Loucy (cell line): Measurements from ENCODE around the gene NME3.

Experiments used
- H2AFZ ChIP-seq: fragments of 200-600 bp; sonication (generic); 2 replicates; pipeline ENCODE4 v1.6.0; 2016; ENCODE audit warnings: antibody characterized with exemption, mild to moderate bottlenecking, low read length, moderate library complexity
- H3F3A ChIP-seq: fragments of 200-600 bp; 2 replicates; pipeline ENCODE4 v1.6.0; 2016; ENCODE audit warnings: antibody characterized with exemption, low read depth, mild to moderate bottlenecking
- H3K27me3 ChIP-seq: fragments of 200-600 bp; sonication (generic); 2 replicates; pipeline ENCODE4 v1.6.1; 2014; ENCODE audit warnings: low read length, mild to moderate bottlenecking; ENCODE audit not compliant: insufficient read depth, poor library complexity, severe bottlenecking
- H3K36me3 ChIP-seq: fragments of 200-600 bp; sonication (generic); 2 replicates; pipeline ENCODE4 v1.6.1; 2016; ENCODE audit warnings: low read length; ENCODE audit not compliant: insufficient read depth
- H3K4me1 ChIP-seq: fragments of 200-600 bp; sonication (generic); 2 replicates; pipeline ENCODE4 v1.5.1; 2014; ENCODE audit warnings: low read length, mild to moderate bottlenecking; ENCODE audit not compliant: insufficient read depth, poor library complexity, severe bottlenecking
- H3K4me2 ChIP-seq: fragments of 200-600 bp; sonication (generic); 2 replicates; pipeline ENCODE4 v1.6.0; 2014; ENCODE audit warnings: antibody characterized with exemption, low read length, low read depth, mild to moderate bottlenecking; ENCODE audit not compliant: poor library complexity, severe bottlenecking
- H3K4me3 ChIP-seq: fragments of 200-600 bp; sonication (generic); 2 replicates; pipeline ENCODE4 v1.5.1; 2014; ENCODE audit warnings: low read length, mild to moderate bottlenecking, mixed read lengths; ENCODE audit not compliant: poor library complexity, severe bottlenecking
- H3K79me2 ChIP-seq: fragments of 200-600 bp; sonication (generic); 2 replicates; pipeline ENCODE4 v1.6.1; 2014; ENCODE audit warnings: low read length; ENCODE audit not compliant: insufficient read depth
- H3K9ac ChIP-seq: fragments of 200-600 bp; sonication (generic); 2 replicates; pipeline ENCODE4 v1.6.0; 2014; ENCODE audit warnings: mild to moderate bottlenecking, low read depth, low read length, moderate library complexity; ENCODE audit not compliant: poor library complexity, severe bottlenecking
- H3K9me2 ChIP-seq: fragments of 200-600 bp; sonication (generic); replicated peaks from 2 replicates; pipeline ENCODE4 v1.6.1; 2016; ENCODE audit warnings: low read depth, low read length, mixed read lengths
- H3K9me3 ChIP-seq: fragments of 200-600 bp; sonication (generic); 2 replicates; pipeline ENCODE4 v1.6.1; 2014; ENCODE audit warnings: mild to moderate bottlenecking, antibody characterized with exemption, low read length, low read depth; ENCODE audit not compliant: insufficient read depth
- H4K20me1 ChIP-seq: fragments of 200-600 bp; sonication (generic); 2 replicates; pipeline ENCODE4 v1.6.0; 2014; ENCODE audit warnings: antibody characterized with exemption, low read length, mild to moderate bottlenecking; ENCODE audit not compliant: insufficient read depth, poor library complexity, severe bottlenecking
- EZH2phosphoT487 ChIP-seq: fragments of 200-600 bp; IDR thresholded peaks from 2 replicates; pipeline ENCODE4 v1.6.1; 2018; ENCODE audit warnings: antibody characterized with exemption, mild to moderate bottlenecking, moderate library complexity, borderline replicate concordance
- TF ChIP-seq, protein P1 (sequence below): fragments of 200-600 bp; sonication (generic); conservative IDR thresholded peaks from 2 replicates; pipeline ENCODE4 v1.5.1; 2014; ENCODE audit warnings: mild to moderate bottlenecking, antibody characterized with exemption, low read length

NME3 gene

GRCh38 chr16:1790261-1790610, 18.9 kb upstream of the NME3 start:
- TF ChIP-seq, protein P1, sequence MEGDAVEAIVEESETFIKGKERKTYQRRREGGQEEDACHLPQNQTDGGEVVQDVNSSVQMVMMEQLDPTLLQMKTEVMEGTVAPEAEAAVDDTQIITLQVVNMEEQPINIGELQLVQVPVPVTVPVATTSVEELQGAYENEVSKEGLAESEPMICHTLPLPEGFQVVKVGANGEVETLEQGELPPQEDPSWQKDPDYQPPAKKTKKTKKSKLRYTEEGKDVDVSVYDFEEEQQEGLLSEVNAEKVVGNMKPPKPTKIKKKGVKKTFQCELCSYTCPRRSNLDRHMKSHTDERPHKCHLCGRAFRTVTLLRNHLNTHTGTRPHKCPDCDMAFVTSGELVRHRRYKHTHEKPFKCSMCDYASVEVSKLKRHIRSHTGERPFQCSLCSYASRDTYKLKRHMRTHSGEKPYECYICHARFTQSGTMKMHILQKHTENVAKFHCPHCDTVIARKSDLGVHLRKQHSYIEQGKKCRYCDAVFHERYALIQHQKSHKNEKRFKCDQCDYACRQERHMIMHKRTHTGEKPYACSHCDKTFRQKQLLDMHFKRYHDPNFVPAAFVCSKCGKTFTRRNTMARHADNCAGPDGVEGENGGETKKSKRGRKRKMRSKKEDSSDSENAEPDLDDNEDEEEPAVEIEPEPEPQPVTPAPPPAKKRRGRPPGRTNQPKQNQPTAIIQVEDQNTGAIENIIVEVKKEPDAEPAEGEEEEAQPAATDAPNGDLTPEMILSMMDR = no peak
- TF ChIP-seq EZH2phosphoT487 = no peak
- no peak overlapping the region for H3K4me2 ChIP-seq
- no peaks in the 10 kb centered on the region for H3K36me3 ChIP-seq
- no peak overlapping the region for H3K9ac ChIP-seq
- no peaks in the 10 kb centered on the region for H3K9me2 ChIP-seq
- no peaks in the 10 kb centered on the region for H3K27me3 ChIP-seq
- no peak overlapping the region for H3K4me3 ChIP-seq
- H2AFZ ChIP-seq = no peak overlapping the region
- H3K79me2 ChIP-seq = peaks cover 10% of the 10 kb centered on the region; the same call in 1 of the 2 replicates
- no peaks in the 10 kb centered on the region for H3K9me3 ChIP-seq
- H3F3A ChIP-seq = no peaks in the 10 kb centered on the region
- no peaks in the 10 kb centered on the region for H4K20me1 ChIP-seq
- H3K4me1 ChIP-seq = no peaks in the 10 kb centered on the region

DNA sequence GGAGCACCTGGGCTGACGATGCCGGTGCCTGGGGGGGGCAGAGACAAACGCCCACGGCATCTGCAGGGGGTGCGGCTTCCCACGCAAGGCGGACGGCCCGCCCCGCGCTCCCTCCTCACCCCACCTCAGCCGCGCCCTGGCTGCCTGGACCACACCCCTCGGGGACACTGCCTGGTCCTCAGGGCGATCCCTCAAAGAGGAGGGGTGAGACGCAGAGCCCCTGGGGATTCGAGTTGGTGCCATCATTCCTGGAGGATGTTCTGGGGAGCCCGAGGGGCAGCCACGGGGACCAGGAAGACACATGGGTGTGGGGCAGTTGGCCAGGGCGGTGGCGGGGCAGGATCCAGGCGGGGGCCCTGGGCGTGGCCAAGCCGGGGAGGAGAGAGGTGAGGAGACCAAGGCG, 18.3 kb upstream of the NME3 start:
- no peaks in the 10 kb centered on the region for H3F3A ChIP-seq
- no peaks in the 10 kb centered on the region for H3K36me3 ChIP-seq
- no peaks in the 10 kb centered on the region for H4K20me1 ChIP-seq

GRCh38 chr16:1788708-1789100, 17.4 kb upstream of the NME3 start:
- Histone ChIP-seq H3K79me2 (peaks cover 25% of the 10 kb centered on the region), H3F3A (no peaks in the 10 kb centered on the region), H3K9me2 (no peaks in the 10 kb centered on the region), H4K20me1 (no peaks in the 10 kb centered on the region), H3K4me2 (no peak overlapping the region), H3K9me3 (no peaks in the 10 kb centered on the region), H3K4me1 (no peaks in the 10 kb centered on the region), H2AFZ (no peak overlapping the region), H3K36me3 (no peaks in the 10 kb centered on the region), H3K9ac (no peak overlapping the region), H3K4me3 (no peak overlapping the region), H3K27me3 (no peaks in the 10 kb centered on the region)
- TF ChIP-seq EZH2phosphoT487 = no peak
- TF ChIP-seq, protein P1 = no peak

More for the DNA sequence above, 18.3 kb upstream of the NME3 start:
- no peak overlapping the region for H2AFZ ChIP-seq
- no peaks in the 10 kb centered on the region for H3K4me1 ChIP-seq
- H3K9ac ChIP-seq = no peak overlapping the region
- no peaks in the 10 kb centered on the region for H3K9me3 ChIP-seq
- no peak overlapping the region for H3K4me3 ChIP-seq
- no peak overlapping the region for H3K4me2 ChIP-seq
- no peaks in the 10 kb centered on the region for H3K27me3 ChIP-seq
- peaks cover 16% of the 10 kb centered on the region; the same call in 1 of the 2 replicates for H3K79me2 ChIP-seq
- H3K9me2 ChIP-seq = no peaks in the 10 kb centered on the region
- no peak for TF ChIP-seq EZH2phosphoT487
- TF ChIP-seq, protein P1 = no peak
